ENCODE measurements around the gene LRRC36. TPM values are rescaled to one million over a fixed set of nuclear protein-coding genes. Genes with fewer than 3 reads are reported as not detected.

LRRC36 gene
- total and polyA plus RNA-seq, 10 donors, result 0.46 to 2.3 (median 0.74) TPM; not detected in 3

DNA sequence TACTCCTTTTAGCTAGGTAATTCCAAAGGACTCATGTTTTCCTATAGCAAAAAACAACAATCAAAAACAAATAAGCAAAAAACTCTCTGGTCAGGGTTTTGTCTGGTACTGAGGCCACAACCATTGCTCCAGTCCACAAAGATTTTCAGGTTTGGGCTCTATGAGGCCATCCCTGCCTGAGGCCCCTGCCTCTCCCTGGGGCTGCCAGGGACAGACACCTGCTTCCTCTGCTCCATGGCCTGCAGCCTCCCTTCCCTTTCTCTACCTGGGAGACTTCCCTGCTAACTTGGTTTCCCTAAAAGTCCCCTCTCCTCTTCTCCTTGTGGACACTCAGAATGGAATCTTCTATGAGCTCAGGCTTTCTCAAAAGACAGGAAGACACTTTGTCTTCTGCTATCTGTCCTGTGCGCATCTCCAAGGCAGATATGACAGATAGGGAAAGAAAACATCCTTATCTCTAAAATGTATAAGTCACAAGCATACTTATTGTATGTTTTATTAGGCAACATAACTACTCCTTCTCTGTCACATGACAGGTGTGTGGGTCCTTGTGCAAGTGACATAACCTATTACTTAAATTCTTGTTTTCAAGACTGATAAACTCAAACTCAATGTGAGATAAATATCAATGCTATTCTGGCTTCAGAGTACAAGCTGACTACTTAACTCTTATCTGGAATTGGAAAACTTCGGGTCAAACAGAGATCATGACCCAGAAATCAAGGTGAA lies 90.9 kb downstream of the LRRC36 start:
- no peak overlapping the region for H3K4me3 ChIP-seq
- intact Hi-C loops (cut with DNase I; ENCODE audit: low total_unique reads), result no loop called here
- 80 to 94% (median 86%) methylated on average over 2 of the region's 2 CpGs for WGBS, 5 donors
- peaks cover 0 to 25% (median 0%) of the 10 kb centered on the region in 7 donors for H3K27me3 ChIP-seq (replicated peaks in 1 of 7)
- TF ChIP-seq POLR2A (IDR thresholded peaks at IDR 0.05) (no peak), POLR2AphosphoS5 (IDR thresholded peaks at IDR 0.05) (no peak)
- TF ChIP-seq, protein P1, sequence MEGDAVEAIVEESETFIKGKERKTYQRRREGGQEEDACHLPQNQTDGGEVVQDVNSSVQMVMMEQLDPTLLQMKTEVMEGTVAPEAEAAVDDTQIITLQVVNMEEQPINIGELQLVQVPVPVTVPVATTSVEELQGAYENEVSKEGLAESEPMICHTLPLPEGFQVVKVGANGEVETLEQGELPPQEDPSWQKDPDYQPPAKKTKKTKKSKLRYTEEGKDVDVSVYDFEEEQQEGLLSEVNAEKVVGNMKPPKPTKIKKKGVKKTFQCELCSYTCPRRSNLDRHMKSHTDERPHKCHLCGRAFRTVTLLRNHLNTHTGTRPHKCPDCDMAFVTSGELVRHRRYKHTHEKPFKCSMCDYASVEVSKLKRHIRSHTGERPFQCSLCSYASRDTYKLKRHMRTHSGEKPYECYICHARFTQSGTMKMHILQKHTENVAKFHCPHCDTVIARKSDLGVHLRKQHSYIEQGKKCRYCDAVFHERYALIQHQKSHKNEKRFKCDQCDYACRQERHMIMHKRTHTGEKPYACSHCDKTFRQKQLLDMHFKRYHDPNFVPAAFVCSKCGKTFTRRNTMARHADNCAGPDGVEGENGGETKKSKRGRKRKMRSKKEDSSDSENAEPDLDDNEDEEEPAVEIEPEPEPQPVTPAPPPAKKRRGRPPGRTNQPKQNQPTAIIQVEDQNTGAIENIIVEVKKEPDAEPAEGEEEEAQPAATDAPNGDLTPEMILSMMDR (IDR thresholded peaks at IDR 0.05 in 8 of 11, conservative IDR thresholded peaks at IDR 0.05 in 3 of 11), result no peak
- H3K9me3 ChIP-seq, result no peaks in the 10 kb centered on the region
- H3K4me1 ChIP-seq, result peaks cover 7 to 46% (median 32%) of the 10 kb centered on the region in 6 donors
- no peaks in the 10 kb centered on the region for H3K36me3 ChIP-seq
- no peak for DNase-seq
- H3K27ac ChIP-seq, result no peak overlapping the region

DNA sequence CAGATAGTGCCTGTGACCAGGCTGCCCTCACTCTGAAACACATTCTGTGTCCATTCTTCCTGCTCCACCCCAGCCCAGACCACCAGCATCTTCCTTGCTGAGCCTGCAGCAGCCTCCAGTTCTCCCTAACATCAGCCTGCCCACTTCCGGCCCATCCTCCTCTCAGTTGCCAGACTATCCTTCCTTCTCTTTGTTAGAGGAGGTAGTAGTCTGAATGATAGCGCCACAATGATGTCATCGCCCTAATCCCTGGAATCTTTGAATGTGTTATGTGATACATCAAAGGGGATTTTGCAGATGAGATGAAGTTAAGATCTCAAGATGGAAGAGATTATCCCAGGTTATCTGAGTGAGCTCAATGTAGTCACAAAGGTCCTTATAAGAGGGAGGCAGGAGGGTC lies 92.9 kb downstream of the LRRC36 start:
- intact Hi-C loops (cut with DNase I; ENCODE audit: low total_unique reads), result no loop called here

DNA sequence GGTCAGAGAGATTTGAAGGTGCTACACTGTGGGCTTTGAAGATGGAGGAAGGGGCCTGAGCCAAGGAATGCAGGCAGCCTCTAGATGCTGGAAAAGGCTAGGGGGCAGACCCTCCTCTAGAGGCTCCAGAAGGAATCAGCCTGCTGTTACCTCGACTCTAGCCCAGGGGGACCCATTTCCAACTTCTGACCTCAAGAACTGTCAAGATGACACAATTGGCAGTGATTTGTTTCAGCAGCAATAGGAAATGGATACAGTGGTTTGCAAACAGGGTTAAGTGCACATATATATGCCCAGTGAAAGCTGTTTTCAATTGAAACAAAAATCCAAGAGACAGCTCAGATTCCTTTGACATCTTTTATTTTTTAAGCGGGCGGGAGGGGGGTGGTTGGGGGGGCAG lies 93.3 kb downstream of the LRRC36 start:
- H3K4me3 ChIP-seq, result no peak overlapping the region
- 68 to 78% (median 76%) methylated on average over 3 of the region's 3 CpGs for WGBS, 5 donors
- intact Hi-C loops (cut with DNase I; ENCODE audit: low total_unique reads), result no loop called here
- no peak for DNase-seq
- H3K4me1 ChIP-seq, result peaks cover 1 to 23% (median 19%) of the 10 kb centered on the region in 6 donors
- H3K27me3 ChIP-seq (replicated peaks in 1 of 7), result peaks cover 0 to 38% (median 0%) of the 10 kb centered on the region in 7 donors
- H3K36me3 ChIP-seq, result no peaks in the 10 kb centered on the region
- H3K9me3 ChIP-seq, result no peaks in the 10 kb centered on the region
- H3K27ac ChIP-seq, result no peak overlapping the region
- TF ChIP-seq POLR2AphosphoS5 (IDR thresholded peaks at IDR 0.05), result no peak
- TF ChIP-seq POLR2A (IDR thresholded peaks at IDR 0.05), result no peak
- TF ChIP-seq, protein P1 (IDR thresholded peaks at IDR 0.05 in 8 of 11, conservative IDR thresholded peaks at IDR 0.05 in 3 of 11), result no peak

More for the DNA sequence above, 92.9 kb downstream of the LRRC36 start:
- Histone ChIP-seq H3K9me3 (no peaks in the 10 kb centered on the region), H3K4me1 (peaks cover 6 to 27% (median 24%) of the 10 kb centered on the region in 6 donors), H3K27ac (no peak overlapping the region), H3K4me3 (no peak overlapping the region), H3K36me3 (no peaks in the 10 kb centered on the region), H3K27me3 (replicated peaks in 1 of 7) (peaks cover 0 to 33% (median 0%) of the 10 kb centered on the region in 7 donors)
- 86 to 98% (median 91%) methylated on average over 3 of the region's 3 CpGs for WGBS, 5 donors
- TF ChIP-seq, protein P1 (IDR thresholded peaks at IDR 0.05 in 8 of 11, conservative IDR thresholded peaks at IDR 0.05 in 3 of 11), result no peak
- TF ChIP-seq POLR2A (IDR thresholded peaks at IDR 0.05) (no peak), POLR2AphosphoS5 (IDR thresholded peaks at IDR 0.05) (no peak)
- no peak for DNase-seq

DNA sequence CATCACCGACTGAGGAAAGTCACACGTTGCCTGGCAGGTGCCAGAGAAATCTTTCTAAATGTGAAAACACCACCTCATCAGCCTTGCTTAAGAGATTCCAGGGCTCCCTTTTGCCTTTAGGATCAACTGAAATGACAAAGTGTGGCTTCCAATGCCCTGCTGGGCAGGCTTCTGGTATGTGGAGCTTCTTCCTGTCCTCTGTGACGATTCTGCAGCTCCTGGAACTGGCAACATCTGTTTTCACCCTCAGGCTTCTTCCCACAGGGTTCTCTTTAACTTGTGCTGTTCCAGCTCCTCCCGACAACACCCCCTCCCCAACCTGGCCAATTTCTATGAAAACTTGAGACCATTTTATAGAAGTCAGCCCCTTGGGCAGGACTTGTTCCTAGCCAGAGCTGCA lies 94.4 kb downstream of the LRRC36 start:
- Histone ChIP-seq H3K36me3 (no peaks in the 10 kb centered on the region), H3K27me3 (replicated peaks in 1 of 7) (peaks cover 0 to 34% (median 0%) of the 10 kb centered on the region in 7 donors), H3K4me1 (peaks cover 0 to 12% (median 10%) of the 10 kb centered on the region in 6 donors), H3K4me3 (no peak overlapping the region), H3K9me3 (no peaks in the 10 kb centered on the region), H3K27ac (no peak overlapping the region)
- TF ChIP-seq, protein P1 (IDR thresholded peaks at IDR 0.05 in 8 of 11, conservative IDR thresholded peaks at IDR 0.05 in 3 of 11), result no peak
- TF ChIP-seq POLR2A (IDR thresholded peaks at IDR 0.05) (no peak), POLR2AphosphoS5 (IDR thresholded peaks at IDR 0.05) (no peak)
- 80 to 95% (median 88%) methylated on average over 4 of the region's 4 CpGs for WGBS, 5 donors
- DNase-seq, result no peak
- intact Hi-C loops (cut with DNase I; ENCODE audit: low total_unique reads), result no loop called here
